MCF 10A (cell line): ENCODE measurements around the gene CCDC188. TPM values are rescaled to one million over a fixed set of nuclear protein-coding genes. Genes with fewer than 3 reads are reported as not detected.

Source experiments
- BruUV-seq: library from RNA; stranded (reverse); fragments of 400-500 nt; replicated peaks from 2 replicates; lab custom pipeline; 2021; lab: Mats Ljungman, UMichigan
- CTCF ChIA-PET: fragments of 300-600 bp; sonication (Branson Sonifier 250); formaldehyde crosslinking; extraction: SDS; loops from one replicate; lab custom pipeline; 2021; ENCODE audit warnings: antibody characterized with exemption, inconsistent platforms; lab: Yijun Ruan, JAX
- POLR2A ChIA-PET: fragments of 300-600, 350-650 bp; sonication (Branson Sonifier 250); formaldehyde crosslinking; extraction: SDS; loops from one replicate; lab custom pipeline; 2020; ENCODE audit warnings: antibody characterized with exemption, inconsistent platforms; lab: Yijun Ruan, JAX
- DNase-seq: peaks from one replicate; pipeline ENCODE4 v3.0.0-alpha.2; 2018; ENCODE audit not compliant: unreplicated experiment
- H3K27ac Mint-ChIP-seq: one replicate; pipeline ENCODE4 v1.8.0; 2022; ENCODE audit warnings: mild to moderate bottlenecking, low read depth, mixed read lengths; ENCODE audit not compliant: unreplicated experiment
- H3K27me3 Mint-ChIP-seq: one replicate; pipeline ENCODE4 v1.8.0; 2022; ENCODE audit warnings: mixed read lengths; ENCODE audit not compliant: insufficient read depth, unreplicated experiment
- H3K36me3 Mint-ChIP-seq: one replicate; pipeline ENCODE4 v1.8.0; 2022; ENCODE audit warnings: mild to moderate bottlenecking, moderate library complexity, mixed read lengths; ENCODE audit not compliant: insufficient read depth, unreplicated experiment
- H3K4me1 Mint-ChIP-seq: one replicate; pipeline ENCODE4 v1.8.0; 2022; ENCODE audit warnings: mixed read lengths; ENCODE audit not compliant: insufficient read depth, unreplicated experiment
- H3K4me3 Mint-ChIP-seq: one replicate; pipeline ENCODE4 v1.8.0; 2022; ENCODE audit warnings: mild to moderate bottlenecking, moderate library complexity, mixed read lengths; ENCODE audit not compliant: unreplicated experiment
- H3K9me3 Mint-ChIP-seq: one replicate; pipeline ENCODE4 v1.8.0; 2022; ENCODE audit warnings: mixed read lengths; ENCODE audit not compliant: unreplicated experiment
- intact Hi-C: fragments of 100-400 bp; cut with micrococcal nuclease; formaldehyde crosslinking; loops from 2 replicates; pipeline ENCODE4 v1.14.1; 2022
- total RNA-seq: library from RNA; stranded (reverse); gene quantifications from 2 replicates; pipeline ENCODE4 v1.2.3, GENCODE V29; 2022
- TF ChIP-seq, protein P1 (sequence below): fragments of 200-600 bp; IDR thresholded peaks from one replicate; pipeline ENCODE4 v1.8.0; 2022; ENCODE audit warnings: antibody characterized with exemption, mild to moderate bottlenecking; ENCODE audit not compliant: unreplicated experiment

CCDC188 gene
- total RNA-seq, 1 experiment from 2014 or later = 0.70 TPM

DNA sequence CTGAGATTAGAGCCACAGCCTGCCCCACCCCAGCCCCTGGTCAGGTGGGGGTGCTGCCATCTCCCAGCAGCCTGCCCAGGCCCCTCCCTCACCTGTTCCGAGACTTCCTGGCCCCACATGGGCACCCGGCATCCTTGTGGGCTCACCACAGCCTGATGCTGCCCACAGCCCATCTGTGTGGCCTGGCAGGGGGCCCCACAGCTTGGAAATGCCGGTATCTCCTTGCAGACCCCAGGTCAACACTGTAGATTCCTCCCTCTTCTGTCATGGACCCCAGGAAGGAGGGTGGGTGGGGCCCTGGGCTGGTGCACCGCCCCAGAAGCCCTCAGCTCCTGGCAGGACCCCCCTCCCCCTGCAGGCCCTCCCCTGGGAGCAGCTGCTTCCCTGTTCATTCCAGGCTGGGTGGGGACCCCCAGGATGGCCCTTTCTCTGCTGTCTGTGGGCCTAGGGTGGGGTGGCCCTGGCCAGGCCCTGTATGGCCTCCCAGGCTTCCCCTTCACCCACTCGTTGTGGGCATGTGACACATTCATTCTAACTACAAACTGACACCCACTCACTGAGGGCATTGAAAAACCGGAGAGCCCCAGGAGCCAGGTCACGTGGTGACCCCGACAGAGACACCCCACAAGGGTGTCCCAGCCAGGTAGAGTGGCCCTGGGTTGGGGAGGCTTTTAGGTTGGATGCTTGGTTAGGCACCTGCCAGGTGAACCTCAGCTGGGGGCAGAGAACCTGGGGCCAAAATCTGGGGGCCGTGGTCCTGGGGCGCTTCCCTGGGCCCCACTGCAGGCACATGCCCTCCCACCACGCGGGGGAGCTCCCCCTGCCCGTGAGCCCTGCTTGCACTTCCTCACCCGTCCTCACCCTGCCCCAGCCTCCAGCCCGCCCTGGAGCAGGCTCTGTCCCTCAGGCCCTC lies 44.1 kb upstream of the CCDC188 start:
- Mint-ChIP-seq H3K27me3 (no peaks in the 10 kb centered on the region), H3K9me3 (no peaks in the 10 kb centered on the region), H3K27ac (no peak overlapping the region), H3K36me3 (no peaks in the 10 kb centered on the region), H3K4me3 (no peak overlapping the region), H3K4me1 (no peaks in the 10 kb centered on the region)
- CTCF ChIA-PET = no interaction called here
- POLR2A ChIA-PET = no interaction called here
- TF ChIP-seq, protein P1, sequence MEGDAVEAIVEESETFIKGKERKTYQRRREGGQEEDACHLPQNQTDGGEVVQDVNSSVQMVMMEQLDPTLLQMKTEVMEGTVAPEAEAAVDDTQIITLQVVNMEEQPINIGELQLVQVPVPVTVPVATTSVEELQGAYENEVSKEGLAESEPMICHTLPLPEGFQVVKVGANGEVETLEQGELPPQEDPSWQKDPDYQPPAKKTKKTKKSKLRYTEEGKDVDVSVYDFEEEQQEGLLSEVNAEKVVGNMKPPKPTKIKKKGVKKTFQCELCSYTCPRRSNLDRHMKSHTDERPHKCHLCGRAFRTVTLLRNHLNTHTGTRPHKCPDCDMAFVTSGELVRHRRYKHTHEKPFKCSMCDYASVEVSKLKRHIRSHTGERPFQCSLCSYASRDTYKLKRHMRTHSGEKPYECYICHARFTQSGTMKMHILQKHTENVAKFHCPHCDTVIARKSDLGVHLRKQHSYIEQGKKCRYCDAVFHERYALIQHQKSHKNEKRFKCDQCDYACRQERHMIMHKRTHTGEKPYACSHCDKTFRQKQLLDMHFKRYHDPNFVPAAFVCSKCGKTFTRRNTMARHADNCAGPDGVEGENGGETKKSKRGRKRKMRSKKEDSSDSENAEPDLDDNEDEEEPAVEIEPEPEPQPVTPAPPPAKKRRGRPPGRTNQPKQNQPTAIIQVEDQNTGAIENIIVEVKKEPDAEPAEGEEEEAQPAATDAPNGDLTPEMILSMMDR = no peak
- DNase-seq = no peak
- intact Hi-C loops = no loop called here
- BruUV-seq = no TSS peak

DNA sequence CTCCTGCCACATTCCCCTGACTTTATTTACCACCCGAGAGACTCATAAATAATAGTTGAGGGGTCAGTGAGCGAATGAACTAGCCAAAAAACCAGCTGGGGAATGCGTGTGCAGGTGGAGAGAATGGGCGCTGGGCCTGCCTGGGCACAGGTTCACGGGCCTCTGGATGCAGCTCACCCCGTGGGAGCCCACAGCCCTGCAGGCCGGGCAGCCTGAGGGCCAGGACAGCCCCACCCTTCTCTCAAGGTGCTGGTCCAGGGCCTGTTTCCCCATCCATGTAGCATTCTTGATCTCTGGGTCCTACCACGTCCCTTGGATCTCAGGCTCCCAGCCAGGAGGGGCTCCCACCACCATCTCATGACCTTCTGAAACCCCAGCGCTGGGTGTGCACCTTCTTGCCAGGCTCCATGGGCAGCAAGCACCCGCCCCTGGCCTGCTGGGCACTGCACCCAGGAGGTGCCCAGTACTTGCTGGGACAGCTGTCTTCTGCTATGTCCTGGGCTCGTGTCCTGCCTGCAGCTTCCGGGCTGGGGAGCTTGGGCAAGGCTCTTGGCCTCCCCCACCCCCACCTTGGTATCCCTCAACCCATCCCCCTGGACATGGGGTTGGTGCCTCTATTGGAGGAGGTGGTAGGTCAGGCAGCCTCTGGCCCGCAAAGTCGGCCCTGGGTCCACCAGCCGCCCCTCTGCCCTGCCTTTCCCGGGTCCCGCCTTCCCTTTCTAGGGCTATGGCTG lies 43.1 kb upstream of the CCDC188 start:
- no peaks in the 10 kb centered on the region for H3K27me3 Mint-ChIP-seq
- no peak for DNase-seq
- intact Hi-C loops = no loop called here
- H3K4me3 Mint-ChIP-seq = no peak overlapping the region
- no peaks in the 10 kb centered on the region for H3K9me3 Mint-ChIP-seq
- no peak overlapping the region for H3K27ac Mint-ChIP-seq
- POLR2A ChIA-PET = no interaction called here
- CTCF ChIA-PET = interaction anchor here (0.6 kb wide), 1 partner anchor 190 kb away, joined by 3 read pairs; no protein-coding TSS in a partner anchor
- no TSS peak for BruUV-seq
- H3K4me1 Mint-ChIP-seq = no peaks in the 10 kb centered on the region
- no peaks in the 10 kb centered on the region for H3K36me3 Mint-ChIP-seq
- TF ChIP-seq, protein P1 = no peak

DNA sequence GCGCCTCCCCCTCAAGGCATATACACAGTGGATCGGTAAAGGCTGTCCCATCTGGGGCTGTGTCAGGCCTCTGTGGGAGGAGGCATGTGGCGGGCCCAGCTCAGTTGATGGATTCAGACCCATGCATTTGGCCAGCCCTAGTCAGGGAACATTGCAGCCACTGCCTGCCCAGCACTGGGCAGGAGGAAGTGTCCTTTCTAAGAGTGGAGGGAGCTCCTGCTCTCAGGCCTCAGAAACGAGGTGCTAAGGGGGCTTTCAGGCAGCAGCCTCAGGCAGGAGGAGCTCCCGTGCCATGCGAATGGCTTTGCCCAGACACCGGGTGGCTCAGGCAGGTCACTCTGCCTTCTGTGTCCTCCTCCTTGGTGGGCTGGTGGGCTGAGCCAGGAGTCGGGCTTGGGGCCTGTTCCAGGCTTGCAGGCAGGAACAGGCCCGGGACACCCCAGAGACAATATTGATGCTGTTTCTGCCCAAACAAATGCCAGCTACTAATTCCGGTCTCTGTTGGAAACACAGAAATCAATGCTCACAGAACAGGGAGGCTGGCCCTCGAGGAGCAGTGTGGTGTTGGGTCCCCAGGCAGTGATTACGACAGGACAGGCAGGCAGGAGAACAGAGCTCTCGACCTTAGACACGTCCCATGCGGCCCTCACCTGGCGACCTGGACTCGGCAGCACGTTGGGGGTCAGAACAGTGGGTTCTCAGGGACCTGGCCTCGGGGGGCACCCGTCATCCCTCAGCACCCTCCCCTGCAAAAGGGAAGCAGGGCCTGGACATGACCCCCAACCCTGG lies 42.3 kb upstream of the CCDC188 start:
- TF ChIP-seq, protein P1 = no peak

More for the DNA sequence above, 42.3 kb upstream of the CCDC188 start:
- CTCF ChIA-PET = interaction anchor here (0.6 kb wide), 1 partner anchor 191 kb away, joined by 3 read pairs; no protein-coding TSS in a partner anchor
- Mint-ChIP-seq H3K27me3 (no peaks in the 10 kb centered on the region), H3K36me3 (no peaks in the 10 kb centered on the region), H3K4me3 (no peak overlapping the region), H3K27ac (no peak overlapping the region), H3K9me3 (no peaks in the 10 kb centered on the region), H3K4me1 (no peaks in the 10 kb centered on the region)
- intact Hi-C loops = no loop called here
- no peak for DNase-seq
- POLR2A ChIA-PET = interaction anchor here (0.6 kb wide), 1 partner anchor 212 kb away, joined by 3 read pairs; no protein-coding TSS in a partner anchor
- no TSS peak for BruUV-seq
